IMR-90 (cell line): ENCODE measurements around the gene PTPN13. TPM values are rescaled to one million over a fixed set of nuclear protein-coding genes. Genes with fewer than 3 reads are reported as not detected.

Experiments
- ATAC-seq: fragments of 200-7000 bp; cut with Tn5 transposase; 2 replicates; pipeline ENCODE4 v1.9.1; 2020; ENCODE audit warnings: low read depth, mild to moderate bottlenecking, moderate library complexity
- BruUV-seq: library from RNA; stranded (reverse); fragments of 400-500 nt; replicated peaks from 2 replicates; lab custom pipeline; 2021; lab: Mats Ljungman, UMichigan
- CTCF ChIA-PET: fragments of 300-600 bp; formaldehyde crosslinking; extraction: SDS; loops from one replicate; lab custom pipeline; 2021; ENCODE audit warnings: antibody characterized with exemption; lab: Yijun Ruan, JAX
- POLR2A ChIA-PET: fragments of 300-600 bp; sonication (Branson Sonifier 250); formaldehyde crosslinking; loops from one replicate; lab custom pipeline; 2022; ENCODE audit warnings: antibody characterized with exemption; ENCODE audit not compliant: unreplicated experiment; lab: Charles Lee
- DNase-seq: peaks from one replicate; pipeline ENCODE4 v3.0.0; 2013
- H2AFZ ChIP-seq: replicated peaks from 2 replicates; pipeline ENCODE3; 2013; ENCODE audit warnings: low read length, mild to moderate bottlenecking; ENCODE audit not compliant: poor library complexity
- H2AK5ac ChIP-seq: 2 replicates; pipeline ENCODE4 v1.6.1; 2013; ENCODE audit warnings: low read depth, low read length, inconsistent platforms
- H2AK9ac ChIP-seq: replicated peaks from 2 replicates; pipeline ENCODE3; 2013; ENCODE audit warnings: mild to moderate bottlenecking, low read depth, low read length, moderate library complexity; ENCODE audit not compliant: poor library complexity
- H2BK120ac ChIP-seq: 2 replicates; pipeline ENCODE4 v1.6.1; 2013; ENCODE audit warnings: low read depth, low read length, inconsistent platforms
- H2BK15ac ChIP-seq: 3 replicates; pipeline ENCODE4 v1.6.1; 2013; ENCODE audit warnings: low read depth, low read length, inconsistent platforms
- H2BK20ac ChIP-seq: 2 replicates; pipeline ENCODE4 v1.6.1; 2013; ENCODE audit warnings: low read depth, mild to moderate bottlenecking, inconsistent platforms, low read length, moderate library complexity
- H2BK5ac ChIP-seq: 2 replicates; pipeline ENCODE4 v1.6.1; 2013; ENCODE audit warnings: mild to moderate bottlenecking, low read depth, low read length, inconsistent platforms; ENCODE audit not compliant: poor library complexity, severe bottlenecking
- H3K14ac ChIP-seq: replicated peaks from 2 replicates; pipeline ENCODE4 v1.6.1; 2013; ENCODE audit warnings: low read depth, low read length, inconsistent platforms
- H3K18ac ChIP-seq: 2 replicates; pipeline ENCODE4 v1.6.1; 2013; ENCODE audit warnings: low read depth, low read length, control low read depth
- H3K23ac ChIP-seq: 2 replicates; pipeline ENCODE4 v1.6.1; 2013; ENCODE audit warnings: low read depth, low read length, inconsistent platforms
- H3K27ac ChIP-seq: 2 replicates; pipeline ENCODE4 v1.5.1; 2013; ENCODE audit warnings: mild to moderate bottlenecking, control low read depth, low read length; ENCODE audit not compliant: insufficient read depth
- H3K27me3 ChIP-seq: 2 replicates; pipeline ENCODE4 v1.6.1; 2013; ENCODE audit warnings: low read length; ENCODE audit not compliant: control insufficient read depth, insufficient read depth
- H3K36me3 ChIP-seq: 2 replicates; pipeline ENCODE4 v1.6.1; 2013; ENCODE audit warnings: low read length, mixed read lengths; ENCODE audit not compliant: control insufficient read depth, insufficient read depth
- H3K4ac ChIP-seq: 2 replicates; pipeline ENCODE4 v1.6.1; 2013; ENCODE audit warnings: low read depth, low read length, inconsistent platforms
- H3K4me1 ChIP-seq: 2 replicates; pipeline ENCODE4 v1.6.1; 2013; ENCODE audit warnings: low read length, mixed read lengths; ENCODE audit not compliant: control insufficient read depth, insufficient read depth
- H3K4me2 ChIP-seq: 2 replicates; pipeline ENCODE4 v1.6.1; 2013; ENCODE audit warnings: low read depth, mild to moderate bottlenecking, control low read depth, low read length, moderate library complexity
- H3K4me3 ChIP-seq: 2 replicates; pipeline ENCODE4 v1.5.1; 2013; ENCODE audit warnings: low read depth, mild to moderate bottlenecking, control low read depth, low read length, moderate library complexity; ENCODE audit not compliant: insufficient read depth
- H3K56ac ChIP-seq: 2 replicates; pipeline ENCODE4 v1.6.1; 2013; ENCODE audit warnings: low read length, inconsistent platforms; ENCODE audit not compliant: insufficient read depth; ENCODE audit errors: extremely low read depth
- H3K79me1 ChIP-seq, 2 experiments: 2 replicates each; pipeline ENCODE4 v1.6.1; 2013; ENCODE audit warnings: low read length in 2 of 2, inconsistent platforms in 1 of 2, low read depth in 1 of 2
- H3K9ac ChIP-seq: 2 replicates; pipeline ENCODE4 v1.6.1; 2013; ENCODE audit warnings: low read depth, low read length, control low read depth
- H3K9me1 ChIP-seq: 2 replicates; pipeline ENCODE4 v1.6.1; 2013; ENCODE audit warnings: low read length, inconsistent platforms; ENCODE audit not compliant: insufficient read depth
- H3K9me3 ChIP-seq: 2 replicates; pipeline ENCODE4 v1.6.1; 2013; ENCODE audit warnings: low read length; ENCODE audit not compliant: control insufficient read depth, insufficient read depth
- H4K20me1 ChIP-seq: 2 replicates; pipeline ENCODE4 v1.6.1; 2013; ENCODE audit warnings: low read length, inconsistent platforms; ENCODE audit not compliant: insufficient read depth
- H4K5ac ChIP-seq: 2 replicates; pipeline ENCODE4 v1.6.1; 2013; ENCODE audit warnings: mild to moderate bottlenecking, low read depth, low read length, control low read depth
- H4K8ac ChIP-seq, 2 experiments: 2 replicates each; pipeline ENCODE4 v1.6.1; 2013; ENCODE audit warnings: low read depth in 2 of 2, low read length in 2 of 2, control low read depth in 1 of 2, inconsistent platforms in 1 of 2
- H4K91ac ChIP-seq: 2 replicates; pipeline ENCODE4 v1.6.1; 2013; ENCODE audit warnings: low read depth, low read length, inconsistent platforms; ENCODE audit not compliant: insufficient read depth
- ELK1 ChIP-seq: fragments of 150-350 bp; IDR thresholded peaks from 2 replicates; pipeline ENCODE4 v1.6.1; 2016; ENCODE audit warnings: low read depth, mild to moderate bottlenecking, low read length, moderate library complexity, borderline replicate concordance
- FOS ChIP-seq: fragments of 150-350 bp; IDR thresholded peaks from 2 replicates; pipeline ENCODE4 v1.6.1; 2016; ENCODE audit warnings: low read depth, low read length
- MAFK ChIP-seq: IDR thresholded peaks from 2 replicates; pipeline ENCODE4 v1.6.1; 2012; ENCODE audit warnings: low read depth, low read length, improper control_type of control experiment
- RAD21 ChIP-seq: IDR thresholded peaks from 2 replicates; pipeline ENCODE4 v1.6.1; 2012; ENCODE audit warnings: low read length, improper control_type of control experiment
- SMC3 ChIP-seq: fragments of 150-350 bp; IDR thresholded peaks from 2 replicates; pipeline ENCODE4 v1.6.1; 2016; ENCODE audit warnings: low read depth, mild to moderate bottlenecking, antibody characterized with exemption, low read length, moderate library complexity
- whole genome bisulfite sequencing, 2 experiments: methylation state at CpG; one replicate each; pipeline versions ENCODE4 v1.1.5 to v1.1.7; 2013; ENCODE audit warnings: missing lambda C conversion rate in 2 of 2; ENCODE audit not compliant: insufficient read length in 1 of 2; ENCODE audit errors: extremely low coverage in 2 of 2; 5-methylcytosine and 5-hydroxymethylcytosine counted together
- dilution Hi-C: fragments of 300-500 bp; cut with HindIII; formaldehyde crosslinking; loops from one replicate; pipeline ENCODE4 v1.14.3; 2018; ENCODE audit warnings: low sequenced_read_pairs; ENCODE audit not compliant: unreplicated experiment
- in situ Hi-C: fragments of 300-500 bp; cut with MboI; formaldehyde crosslinking; loops from 3 replicates; pipeline ENCODE4 v1.14.3; 2019; ENCODE audit warnings: low sequenced_read_pairs, inconsistent platforms, mixed read lengths
- intact Hi-C: fragments of 100-400 bp; cut with micrococcal nuclease; formaldehyde crosslinking; loops from 2 replicates; pipeline ENCODE4 v1.10.0; 2022
- polyA plus RNA-seq, 3 experiments: library from polyadenylated mRNA; depleted of rRNA; stranded (reverse); fragments of >200 nt; gene quantifications; 2 replicates each; pipeline ENCODE4 v1.2.3, GENCODE V29; 2012; ENCODE audit warnings: low replicate concordance in 1 of 3
- total RNA-seq: library from RNA; depleted of rRNA; stranded (reverse); fragments of >200 nt; gene quantifications from 2 replicates; pipeline ENCODE4 v1.2.3, GENCODE V29; 2012

Gene PTPN13
- total and polyA plus RNA-seq, 2 of the 4 experiments (the other 2 are of a cell fraction), result 7.7 to 29.0 TPM

GRCh38 chr4:86560447-86560846 lies 33.7 kb upstream of the PTPN13 start:
- H3K23ac ChIP-seq, result no peak overlapping the region
- WGBS, 2 experiments, result no CpG with 5 or more reads among the region's 2 CpGs
- no peak overlapping the region for H3K56ac ChIP-seq
- H2BK15ac ChIP-seq, result no peak overlapping the region
- H4K91ac ChIP-seq, result no peak overlapping the region
- no peaks in the 10 kb centered on the region for H3K79me1 ChIP-seq
- H3K27me3 ChIP-seq, result no peaks in the 10 kb centered on the region
- H3K27ac ChIP-seq, result no peak overlapping the region
- no peak overlapping the region for H4K5ac ChIP-seq
- H3K4ac ChIP-seq, result no peak overlapping the region
- H3K9me3 ChIP-seq, result no peaks in the 10 kb centered on the region
- in situ Hi-C loops, result no loop called here
- no peak overlapping the region for H3K4me3 ChIP-seq
- ATAC-seq, result no peak
- no peak overlapping the region for H4K8ac ChIP-seq
- H2BK20ac ChIP-seq, result no peak overlapping the region
- H3K18ac ChIP-seq, result no peak overlapping the region
- dilution Hi-C loops, result no loop called here
- CTCF ChIA-PET, result no interaction called here
- H2BK5ac ChIP-seq, result no peak overlapping the region
- H3K9me1 ChIP-seq, result no peaks in the 10 kb centered on the region
- no TSS peak for BruUV-seq
- no peak overlapping the region for H3K9ac ChIP-seq
- DNase-seq, result no peak
- no peak overlapping the region for H2BK120ac ChIP-seq
- TF ChIP-seq FOS (no peak), MAFK (no peak), SMC3 (no peak), ELK1 (no peak), RAD21 (no peak)
- H3K4me2 ChIP-seq, result no peak overlapping the region
- POLR2A ChIA-PET, result no interaction called here
- no peak overlapping the region for H2AFZ ChIP-seq
- no peaks in the 10 kb centered on the region for H4K20me1 ChIP-seq
- no peaks in the 10 kb centered on the region for H3K36me3 ChIP-seq
- no peak overlapping the region for H3K14ac ChIP-seq
- no peaks in the 10 kb centered on the region for H3K4me1 ChIP-seq
- no peak overlapping the region for H2AK5ac ChIP-seq
- intact Hi-C loops, result no loop called here
- H2AK9ac ChIP-seq, result no peak overlapping the region
